Natural killer cell (primary cell): ENCODE data around the gene TBC1D22A. TPM values are rescaled to one million over a fixed set of nuclear protein-coding genes. Genes with fewer than 3 reads are reported as not detected.
A peak's percentile ranks its signal among the peaks of the same experiment; 100 is the strongest.

ENCODE experiments used
- ATAC-seq, 3 donors: fragments of 150-1000 bp in 2 of 3; fragments of 200-7000 bp in 1 of 3; cut with Tn5 transposase; 1 replicate in 1 of 3; 2 replicates in 2 of 3; pipeline ENCODE4 v1.10.0; 2021; ENCODE audit warnings: mild to moderate bottlenecking in 2 of 3, moderate library complexity in 2 of 3
- DNase-seq, 2 donors: peaks; one replicate each; pipeline versions ENCODE4 v3.0.0 to v3.0.0-alpha.2; 2013 to 2021; ENCODE audit warnings: mixed read lengths in 1 of 2
- H3K27ac ChIP-seq: one replicate; pipeline ENCODE4 v1.5.1; 2013; ENCODE audit warnings: mild to moderate bottlenecking, low read length
- H3K27me3 ChIP-seq: one replicate; pipeline ENCODE4 v1.6.1; 2013; ENCODE audit warnings: low read length; ENCODE audit not compliant: control insufficient read depth, insufficient read depth
- H3K36me3 ChIP-seq: one replicate; pipeline ENCODE4 v1.6.1; 2013; ENCODE audit warnings: low read length; ENCODE audit not compliant: control insufficient read depth, insufficient read depth
- H3K4me1 ChIP-seq: one replicate; pipeline ENCODE4 v1.6.1; 2013; ENCODE audit warnings: low read length; ENCODE audit not compliant: control insufficient read depth, insufficient read depth
- H3K4me3 ChIP-seq: one replicate; pipeline ENCODE4 v1.5.1; 2013; ENCODE audit warnings: low read length
- H3K9me3 ChIP-seq: one replicate; pipeline ENCODE4 v1.6.1; 2013; ENCODE audit warnings: low read length; ENCODE audit not compliant: control insufficient read depth, insufficient read depth
- H3K27ac Mint-ChIP-seq, 2 donors: one replicate each; pipeline ENCODE4 v1.8.0; 2022; ENCODE audit warnings: mild to moderate bottlenecking in 2 of 2, mixed read lengths in 2 of 2, moderate library complexity in 1 of 2
- H3K27me3 Mint-ChIP-seq, 2 donors: one replicate each; pipeline ENCODE4 v1.8.0; 2022; ENCODE audit warnings: low read depth in 2 of 2, mixed read lengths in 2 of 2
- H3K36me3 Mint-ChIP-seq: one replicate; pipeline ENCODE4 v1.8.0; 2022; ENCODE audit warnings: mixed read lengths
- H3K4me1 Mint-ChIP-seq, 2 donors: one replicate each; pipeline ENCODE4 v1.8.0; 2022; ENCODE audit warnings: mixed read lengths in 2 of 2
- H3K4me3 Mint-ChIP-seq: one replicate; pipeline ENCODE4 v1.8.0; 2022; ENCODE audit warnings: mild to moderate bottlenecking, moderate library complexity, mixed read lengths
- H3K9me3 Mint-ChIP-seq, 2 donors: one replicate each; pipeline ENCODE4 v1.8.0; 2022; ENCODE audit warnings: mixed read lengths in 2 of 2
- WGBS: methylation state at CpG from one replicate; pipeline ENCODE4 v1.1.7; 2013; ENCODE audit warnings: missing lambda C conversion rate; ENCODE audit not compliant: insufficient coverage; 5-methylcytosine and 5-hydroxymethylcytosine counted together
- intact Hi-C: fragments of 100-400 bp; cut with micrococcal nuclease; formaldehyde crosslinking; loops from one replicate; pipeline ENCODE4 v1.14.2; 2022
- total RNA-seq, 4 donors: library from RNA; stranded (reverse); fragments of 120-200 nt in 1 of 4; gene quantifications; one replicate each; pipeline versions ENCODE4 v1.2.3 to v1.2.4, GENCODE V29; 2013 to 2022
- TF ChIP-seq, protein P1 (sequence below): fragments of 200-600 bp; IDR thresholded peaks from one replicate; pipeline ENCODE4 v1.8.0; 2022; ENCODE audit warnings: antibody characterized with exemption

The TBC1D22A gene
- total RNA-seq, 3 donors from 2014 or later (not counting 1 experiment from before 2014, with no cell fraction given): 47.4 to 53.7 (median 53.2) TPM

DNA sequence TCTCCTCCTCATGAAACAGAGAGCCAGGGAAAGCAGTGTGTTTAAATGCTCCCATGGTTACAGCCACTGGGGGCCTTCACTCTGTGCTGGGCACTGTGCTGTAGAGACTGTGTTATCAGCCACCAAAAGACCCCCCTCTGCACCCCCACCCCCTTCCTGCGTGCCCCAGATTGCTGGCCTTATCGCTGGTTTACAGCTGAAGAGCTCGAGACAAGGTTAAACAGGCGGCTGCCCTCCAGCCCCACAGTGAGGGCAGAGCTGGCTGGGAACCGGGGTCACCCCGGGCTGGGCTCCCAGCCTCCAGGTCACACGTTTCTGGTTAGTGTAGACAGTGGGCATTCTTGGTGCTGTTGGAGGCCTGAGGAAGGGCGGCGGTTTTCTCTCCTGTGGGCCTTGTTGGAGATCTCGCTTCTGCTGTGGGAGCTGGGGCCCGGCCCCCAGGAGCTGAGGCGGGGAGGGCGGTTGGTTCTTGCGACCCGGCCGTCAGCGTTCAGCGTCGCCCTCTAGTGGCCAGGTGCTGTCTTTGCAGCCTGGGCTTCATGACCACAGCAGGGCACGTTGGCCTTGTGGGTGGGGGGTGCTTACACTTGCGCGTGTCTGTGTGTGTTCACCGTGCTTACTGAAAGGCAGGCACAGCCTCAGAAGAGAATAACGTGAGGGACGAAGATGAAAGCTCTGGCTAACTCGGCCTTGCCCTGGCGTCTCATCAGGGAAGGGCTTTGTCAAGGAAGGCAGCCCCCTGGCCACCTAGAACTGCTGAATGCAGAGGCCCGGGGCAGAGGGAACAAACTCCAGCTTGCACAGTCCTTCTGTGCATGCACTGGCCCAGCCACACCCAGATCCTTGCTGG, 40.8 kb downstream of the TBC1D22A start:
- peak overlapping the region; percentile 8 for H3K27ac ChIP-seq
- H3K36me3 ChIP-seq: peaks cover 35% of the 10 kb centered on the region
- H3K9me3 ChIP-seq: no peaks in the 10 kb centered on the region
- Mint-ChIP-seq H3K27me3 (no peaks in the 10 kb centered on the region), H3K4me1 (peaks cover 52 to 63% of the 10 kb centered on the region in 2 donors), H3K36me3 (no peaks in the 10 kb centered on the region), H3K27ac (peak overlapping the region; percentile 76 to 79), H3K4me3 (no peak overlapping the region), H3K9me3 (no peaks in the 10 kb centered on the region)
- no peak overlapping the region for H3K4me3 ChIP-seq
- ATAC-seq (peak; percentile 73 to 88 (median 87)), DNase-seq (peak; percentile 66 to 91)
- no peaks in the 10 kb centered on the region for H3K27me3 ChIP-seq
- TF ChIP-seq, protein P1, sequence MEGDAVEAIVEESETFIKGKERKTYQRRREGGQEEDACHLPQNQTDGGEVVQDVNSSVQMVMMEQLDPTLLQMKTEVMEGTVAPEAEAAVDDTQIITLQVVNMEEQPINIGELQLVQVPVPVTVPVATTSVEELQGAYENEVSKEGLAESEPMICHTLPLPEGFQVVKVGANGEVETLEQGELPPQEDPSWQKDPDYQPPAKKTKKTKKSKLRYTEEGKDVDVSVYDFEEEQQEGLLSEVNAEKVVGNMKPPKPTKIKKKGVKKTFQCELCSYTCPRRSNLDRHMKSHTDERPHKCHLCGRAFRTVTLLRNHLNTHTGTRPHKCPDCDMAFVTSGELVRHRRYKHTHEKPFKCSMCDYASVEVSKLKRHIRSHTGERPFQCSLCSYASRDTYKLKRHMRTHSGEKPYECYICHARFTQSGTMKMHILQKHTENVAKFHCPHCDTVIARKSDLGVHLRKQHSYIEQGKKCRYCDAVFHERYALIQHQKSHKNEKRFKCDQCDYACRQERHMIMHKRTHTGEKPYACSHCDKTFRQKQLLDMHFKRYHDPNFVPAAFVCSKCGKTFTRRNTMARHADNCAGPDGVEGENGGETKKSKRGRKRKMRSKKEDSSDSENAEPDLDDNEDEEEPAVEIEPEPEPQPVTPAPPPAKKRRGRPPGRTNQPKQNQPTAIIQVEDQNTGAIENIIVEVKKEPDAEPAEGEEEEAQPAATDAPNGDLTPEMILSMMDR: peak; percentile 91
- H3K4me1 ChIP-seq: peaks cover 21% of the 10 kb centered on the region
- intact Hi-C loops: loop anchor here (1.0 kb wide), 4 partner anchors 12 to 240 kb away; no protein-coding TSS in a partner anchor
- WGBS: 25% methylated on average over 28 of the region's 28 CpGs

DNA sequence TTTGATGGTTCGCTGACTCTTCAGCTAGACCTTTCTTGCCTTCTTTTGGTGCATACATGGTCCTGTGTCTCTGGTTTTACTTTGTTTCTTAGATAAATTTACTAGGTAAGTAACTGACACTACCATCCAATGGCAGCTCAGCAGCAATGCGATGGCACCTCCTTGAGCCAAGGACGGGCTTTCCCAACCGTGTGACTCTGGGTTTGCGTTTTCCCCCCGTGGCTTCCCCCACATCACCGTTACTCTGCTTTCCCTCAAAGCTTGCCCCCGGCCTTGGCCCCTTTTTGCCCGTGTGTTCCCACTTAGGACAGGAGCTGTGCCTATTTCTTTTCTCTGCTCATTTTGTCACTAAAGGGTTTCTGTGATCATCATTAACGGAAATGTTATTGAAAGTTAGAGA, 41.5 kb downstream of the TBC1D22A start:
- H3K27me3 ChIP-seq: no peaks in the 10 kb centered on the region
- DNase-seq (no peak), ATAC-seq (no peak)
- H3K4me1 ChIP-seq: peaks cover 15% of the 10 kb centered on the region
- TF ChIP-seq, protein P1: no peak
- no peak overlapping the region for H3K4me3 Mint-ChIP-seq
- no peak overlapping the region for H3K27ac ChIP-seq
- peak overlapping the region in 1 of 2 donors; percentile 48 for H3K27ac Mint-ChIP-seq
- peaks cover 46 to 60% of the 10 kb centered on the region in 2 donors for H3K4me1 Mint-ChIP-seq
- no peak overlapping the region for H3K4me3 ChIP-seq
- no peaks in the 10 kb centered on the region for H3K36me3 Mint-ChIP-seq
- peaks cover 30% of the 10 kb centered on the region for H3K36me3 ChIP-seq
- H3K9me3 Mint-ChIP-seq: no peaks in the 10 kb centered on the region
- intact Hi-C loops: loop anchor here (1.0 kb wide), 4 partner anchors 13 to 241 kb away; no protein-coding TSS in a partner anchor
- 84% methylated on average over 9 of the region's 10 CpGs for WGBS
- H3K9me3 ChIP-seq: no peaks in the 10 kb centered on the region
- no peaks in the 10 kb centered on the region for H3K27me3 Mint-ChIP-seq

DNA sequence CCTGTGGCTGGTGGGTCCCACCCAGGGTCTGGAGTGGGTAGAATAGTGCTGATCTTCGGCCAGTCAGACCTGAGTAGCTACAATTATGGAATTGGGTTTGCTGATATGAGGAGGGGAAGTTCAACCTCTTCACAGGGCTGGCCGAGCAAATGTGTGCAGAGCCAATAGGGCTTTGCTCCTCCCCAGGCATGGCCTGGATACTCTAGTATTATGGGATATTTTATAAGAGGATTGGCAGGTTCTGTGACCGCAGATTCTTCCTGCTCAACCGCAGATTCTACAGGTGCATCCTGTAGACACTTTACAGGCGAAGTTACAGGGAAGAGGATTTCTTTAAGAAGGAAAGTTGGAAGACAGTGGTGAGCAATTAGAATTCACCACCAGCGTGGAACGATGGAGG, 44.3 kb downstream of the TBC1D22A start:
- H3K27me3 Mint-ChIP-seq: no peaks in the 10 kb centered on the region
- Histone ChIP-seq H3K27me3 (no peaks in the 10 kb centered on the region), H3K4me1 (peaks cover 14% of the 10 kb centered on the region), H3K36me3 (peaks cover 11% of the 10 kb centered on the region), H3K4me3 (no peak overlapping the region), H3K9me3 (no peaks in the 10 kb centered on the region), H3K27ac (no peak overlapping the region)
- H3K9me3 Mint-ChIP-seq: no peaks in the 10 kb centered on the region
- no peaks in the 10 kb centered on the region for H3K36me3 Mint-ChIP-seq
- no peak overlapping the region for H3K4me3 Mint-ChIP-seq
- H3K27ac Mint-ChIP-seq: peak overlapping the region; percentile 12 to 27
- TF ChIP-seq, protein P1: no peak
- intact Hi-C loops: no loop called here
- H3K4me1 Mint-ChIP-seq: peaks cover 51 to 58% of the 10 kb centered on the region in 2 donors
- WGBS: 47% methylated on average over 7 of the region's 7 CpGs
- DNase-seq (no peak), ATAC-seq (no peak)
